NCI-H1436 treated with DMSO at 0.1 percent for 48 hours (cell line): ENCODE data around the gene TTLL10.
A peak's percentile ranks its signal among the peaks of the same experiment; 100 is the strongest.

Source experiments
- DNase-seq: peaks from one replicate; lab custom pipeline; 2025; lab: John Stamatoyannopoulos, UW

Gene TTLL10

DNA sequence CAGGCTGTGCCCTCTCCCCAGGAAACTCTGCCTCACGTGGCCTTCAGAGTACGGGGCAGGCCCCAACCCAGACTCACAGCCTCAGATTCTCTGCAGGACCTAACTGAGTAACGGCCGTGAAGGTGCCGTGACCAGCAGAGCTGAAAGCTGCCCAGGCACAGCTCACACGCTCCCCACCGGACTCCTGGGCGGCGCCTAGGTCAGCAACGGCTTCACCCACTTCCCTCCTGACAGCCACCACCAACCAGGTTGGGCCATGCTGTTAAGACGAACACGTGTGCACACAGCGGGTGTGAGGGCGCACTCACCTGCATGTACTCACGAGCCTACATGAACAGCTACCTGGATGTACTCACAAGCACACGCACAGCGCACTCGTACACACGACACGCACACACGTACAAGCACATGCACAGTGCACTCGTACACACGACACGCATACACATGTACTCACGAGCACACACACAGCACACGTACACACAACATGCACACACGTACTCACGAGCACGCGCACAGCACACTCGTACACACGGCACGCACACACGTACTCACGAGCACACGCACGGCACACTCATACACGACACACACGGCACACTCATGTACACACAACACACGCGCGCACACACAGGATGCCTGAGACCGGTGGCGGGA is 49.0 kb downstream of the TTLL10 start:
- DNase-seq: no peak

DNA sequence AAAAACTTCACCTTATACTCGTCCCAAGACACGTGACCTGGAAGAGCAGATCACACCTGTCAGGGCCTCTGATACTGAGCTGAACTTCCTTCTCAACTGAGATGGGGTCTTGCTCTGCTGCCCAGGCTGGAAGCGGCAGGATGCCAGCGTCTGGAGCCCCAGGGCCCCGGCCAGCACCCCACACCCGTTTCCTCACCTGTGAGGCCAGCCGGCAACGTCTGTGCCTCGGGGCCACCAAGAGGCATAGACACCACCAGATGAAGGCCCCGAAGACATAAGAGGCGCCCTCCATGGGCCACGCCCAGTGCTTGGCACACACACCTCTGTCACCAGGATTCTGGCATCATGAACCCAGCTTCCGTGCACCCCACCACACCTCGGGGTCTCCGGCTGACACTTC is 49.6 kb downstream of the TTLL10 start:
- no peak for DNase-seq

DNA sequence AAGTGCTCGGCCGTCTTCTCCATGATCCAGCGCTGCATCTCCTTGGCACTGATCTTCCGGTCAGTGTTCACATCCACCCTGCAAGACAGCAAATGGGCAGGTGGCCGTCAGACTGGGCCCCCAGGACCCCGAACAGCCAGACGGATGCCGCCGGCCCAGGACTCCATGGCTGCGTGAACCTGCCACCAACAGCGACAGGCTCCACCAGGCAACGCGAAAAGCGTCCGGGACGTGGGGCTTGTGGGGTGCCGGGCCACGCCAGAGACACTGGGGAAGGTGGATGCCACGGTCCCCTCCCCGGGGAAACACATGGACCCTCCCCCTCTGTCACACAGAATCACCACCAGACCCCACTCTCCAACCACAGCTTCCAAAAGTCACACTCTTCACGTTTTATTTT is 50.2 kb downstream of the TTLL10 start:
- DNase-seq: no peak

DNA sequence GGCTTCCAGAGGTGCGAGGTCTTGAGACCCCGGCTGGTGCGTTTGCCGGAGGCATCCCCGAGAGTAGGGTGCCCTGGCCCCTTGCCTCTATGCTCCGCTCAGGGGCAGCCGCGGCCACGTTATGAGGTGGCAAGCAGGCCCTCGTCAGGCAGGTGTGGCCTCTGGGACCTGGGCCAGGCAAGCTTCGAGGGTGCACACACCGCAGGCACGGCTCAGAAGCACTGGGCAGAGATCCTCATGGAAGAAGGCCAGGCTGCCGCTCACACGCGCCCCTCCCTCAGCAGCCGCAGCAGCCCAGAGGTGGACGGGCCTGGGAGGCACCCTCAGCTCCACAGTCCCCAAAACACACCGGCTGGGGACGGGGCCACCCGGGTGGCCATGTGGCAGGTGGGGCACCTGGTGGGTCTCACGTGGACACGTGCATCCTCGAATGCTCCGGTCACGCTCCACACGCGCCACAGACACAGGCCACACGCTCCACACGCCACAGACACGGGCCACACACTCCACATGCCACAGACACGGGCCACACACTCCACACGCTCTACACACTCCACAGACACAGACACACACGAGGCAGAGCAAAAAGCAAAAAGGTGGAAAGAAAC is 51.7 kb downstream of the TTLL10 start:
- no peak for DNase-seq

DNA sequence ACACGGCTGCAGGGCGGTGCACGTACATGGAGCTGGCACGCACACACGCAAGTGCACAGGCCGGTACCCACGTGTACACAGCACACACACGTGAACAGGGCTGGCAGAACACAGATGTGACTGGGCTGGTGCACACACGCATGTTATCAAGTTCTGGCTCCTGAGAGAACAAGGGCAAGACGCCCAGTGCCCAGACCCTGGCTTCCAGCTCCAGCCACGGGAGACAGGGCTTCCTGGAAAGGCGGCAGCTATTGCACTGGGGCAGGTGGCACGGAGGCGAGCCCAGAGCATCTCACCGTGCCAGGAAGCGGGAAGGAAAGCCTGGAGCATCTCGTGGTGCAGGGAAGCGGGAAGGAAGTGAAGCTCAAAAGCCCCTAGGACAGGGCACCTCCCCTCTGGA is 52.2 kb downstream of the TTLL10 start:
- no peak for DNase-seq

DNA sequence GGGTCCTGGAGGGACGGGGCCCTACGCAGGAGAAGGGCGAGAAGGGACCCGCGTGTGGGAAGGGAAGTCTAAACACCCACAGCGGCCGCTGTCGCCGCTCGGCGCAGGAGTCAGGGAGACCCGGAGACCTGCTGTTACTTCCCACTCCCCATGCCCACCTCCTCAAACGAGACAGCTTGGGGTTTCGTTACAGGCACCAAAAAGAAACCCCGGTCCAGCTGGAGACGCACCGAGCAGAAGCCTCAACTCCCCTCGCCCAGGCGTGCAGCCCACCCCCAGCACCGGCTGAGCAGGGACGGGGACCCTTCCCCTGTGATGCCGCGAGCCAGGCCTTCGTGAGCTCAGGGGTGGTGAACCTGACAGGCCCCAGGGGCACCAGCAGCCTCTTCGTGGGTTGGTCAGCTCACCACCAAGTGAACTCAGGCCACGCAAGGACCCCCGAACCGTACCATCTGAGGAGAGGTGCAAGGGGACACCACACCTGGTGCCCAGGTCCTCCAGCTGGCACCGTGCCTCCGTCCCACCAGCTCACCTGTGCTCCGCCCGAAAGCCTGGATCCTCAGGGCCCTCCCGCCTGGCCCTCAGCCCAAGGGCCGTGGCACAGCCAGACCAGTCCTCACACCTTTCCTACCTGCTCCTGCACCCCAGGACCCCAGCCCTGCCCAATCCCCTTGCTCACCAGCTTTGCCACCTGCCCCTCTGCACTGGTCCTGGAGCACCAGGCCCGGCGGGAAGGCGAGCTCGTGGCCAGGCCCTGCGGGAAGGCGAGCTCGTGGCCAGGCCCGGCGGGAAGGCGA is 53.1 kb downstream of the TTLL10 start:
- no peak for DNase-seq

DNA sequence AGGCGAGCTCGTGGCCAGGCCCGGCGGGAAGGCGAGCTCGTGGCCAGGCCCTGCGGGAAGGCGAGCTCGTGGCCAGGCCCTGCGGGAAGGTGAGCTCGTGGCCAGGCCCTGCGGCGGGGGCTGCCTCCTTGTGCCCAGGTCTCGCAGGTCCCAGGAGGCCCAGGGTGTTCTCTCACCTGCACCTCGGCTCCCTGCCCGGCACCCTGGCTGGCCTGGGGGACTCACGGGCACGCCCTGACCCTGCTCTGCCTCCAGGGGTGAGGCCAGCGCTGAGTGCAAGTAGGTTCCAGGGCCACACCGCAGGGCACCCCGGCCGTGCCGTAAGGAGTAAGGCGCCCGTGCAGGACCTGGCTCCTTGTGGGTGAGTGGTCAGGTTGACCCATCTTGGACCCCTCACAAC is 53.7 kb downstream of the TTLL10 start:
- no peak for DNase-seq

DNA sequence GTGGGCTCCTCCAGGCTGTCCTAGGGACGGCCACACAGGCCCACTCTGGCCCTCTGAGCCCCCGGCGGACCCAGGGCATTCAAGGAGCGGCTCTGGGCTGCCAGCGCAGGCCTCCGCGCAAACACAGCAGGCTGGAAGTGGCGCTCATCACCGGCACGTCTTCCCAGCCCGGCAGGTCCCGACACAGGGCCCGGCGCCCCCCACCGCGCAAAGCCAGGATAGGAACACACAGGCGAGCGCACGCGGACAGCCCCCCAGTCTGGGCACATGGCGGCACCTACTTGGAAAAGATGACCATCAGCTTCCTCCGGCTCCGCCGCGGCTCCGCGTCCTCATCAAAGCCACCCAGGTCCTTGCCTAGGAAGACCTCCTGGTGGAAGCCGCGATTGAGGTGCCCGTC is 54.5 kb downstream of the TTLL10 start:
- DNase-seq: no peak

DNA sequence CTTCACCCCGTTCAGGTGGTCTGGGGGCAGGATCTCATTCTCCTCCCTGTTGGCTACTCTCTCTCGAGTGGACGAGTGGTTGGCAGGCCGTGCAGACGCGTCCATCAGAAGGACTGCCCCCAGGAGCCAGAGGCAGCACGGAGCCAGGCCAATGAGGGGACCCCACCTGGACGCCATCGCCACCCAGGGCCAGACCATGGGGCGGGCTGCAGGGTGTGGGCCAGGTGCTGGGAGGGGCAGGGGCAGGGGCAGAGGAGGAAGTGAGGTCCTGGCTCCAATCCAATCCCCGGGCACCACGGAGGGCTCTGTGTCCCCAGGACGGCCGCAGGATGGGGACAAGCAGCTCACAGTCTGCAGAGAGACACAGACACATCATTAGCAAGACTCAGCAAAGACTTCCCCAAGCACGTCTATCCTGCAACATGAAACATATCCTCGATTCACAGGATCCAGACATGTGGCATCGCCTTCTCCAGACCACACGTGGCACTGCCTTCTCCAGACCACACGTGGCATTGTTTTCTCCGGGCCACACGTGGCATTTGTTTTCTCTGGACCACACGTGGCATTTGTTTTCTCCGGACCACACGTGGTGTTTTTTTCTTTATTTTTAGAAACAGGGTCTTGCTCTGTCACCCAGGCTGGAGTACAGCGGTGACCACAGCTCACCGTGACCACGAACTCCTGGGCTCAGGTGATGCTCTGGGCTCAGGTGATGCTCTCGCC is 55.1 kb downstream of the TTLL10 start:
- DNase-seq: no peak

DNA sequence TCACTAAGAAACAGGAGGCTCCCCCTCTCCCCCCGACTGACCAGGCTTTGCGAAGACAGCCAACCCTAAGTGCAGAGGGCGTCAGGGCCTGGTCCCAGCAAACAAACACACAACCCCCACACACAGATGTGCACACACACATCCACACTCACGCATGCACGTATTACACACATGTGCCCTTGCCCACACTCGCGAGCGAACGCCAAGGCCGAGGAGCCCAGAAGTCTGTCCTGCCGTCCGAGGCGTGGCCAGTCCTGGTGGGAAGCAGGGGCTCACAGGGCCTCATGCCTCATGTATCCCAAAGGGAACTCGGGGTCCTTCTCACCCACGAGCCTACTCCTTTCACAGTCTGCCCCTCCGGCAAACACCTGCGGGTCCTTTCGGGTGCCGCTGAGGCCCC is 56.1 kb downstream of the TTLL10 start:
- no peak for DNase-seq

DNA sequence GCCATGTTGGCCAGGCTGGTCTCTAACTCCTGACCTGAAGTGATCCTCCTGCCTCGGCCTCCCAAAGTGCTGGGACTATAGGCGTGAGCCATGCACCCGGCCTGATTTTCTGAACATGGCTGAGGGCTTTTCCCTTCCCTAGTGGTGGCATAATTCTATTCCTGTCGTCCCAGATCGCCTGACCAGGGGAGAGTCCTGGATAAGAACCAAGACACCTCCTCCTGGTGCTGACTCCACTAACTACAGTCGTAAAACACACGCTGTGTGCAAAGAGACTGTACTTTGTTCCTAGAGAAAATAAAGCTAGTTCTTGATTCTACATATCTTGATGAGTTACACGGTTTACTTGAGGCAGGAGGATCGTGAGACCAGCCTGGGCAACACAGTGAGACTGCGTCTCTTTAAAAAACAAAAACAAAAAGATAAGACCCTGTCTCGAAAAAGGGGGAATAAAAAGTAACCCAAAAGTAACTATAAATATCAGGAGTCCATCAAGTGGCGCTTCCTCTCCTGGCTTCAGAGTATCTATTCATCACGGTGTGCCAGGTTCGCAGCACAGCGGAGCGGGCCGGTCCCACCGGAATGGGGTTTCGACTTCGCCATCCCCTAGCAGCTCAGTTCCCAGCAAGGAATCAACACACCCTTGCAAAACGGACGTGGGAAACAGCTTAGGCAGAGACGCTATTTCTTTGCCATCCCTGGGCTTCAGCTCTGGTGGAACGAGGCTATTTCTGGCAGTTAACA is 57.1 kb downstream of the TTLL10 start:
- DNase-seq: no peak

DNA sequence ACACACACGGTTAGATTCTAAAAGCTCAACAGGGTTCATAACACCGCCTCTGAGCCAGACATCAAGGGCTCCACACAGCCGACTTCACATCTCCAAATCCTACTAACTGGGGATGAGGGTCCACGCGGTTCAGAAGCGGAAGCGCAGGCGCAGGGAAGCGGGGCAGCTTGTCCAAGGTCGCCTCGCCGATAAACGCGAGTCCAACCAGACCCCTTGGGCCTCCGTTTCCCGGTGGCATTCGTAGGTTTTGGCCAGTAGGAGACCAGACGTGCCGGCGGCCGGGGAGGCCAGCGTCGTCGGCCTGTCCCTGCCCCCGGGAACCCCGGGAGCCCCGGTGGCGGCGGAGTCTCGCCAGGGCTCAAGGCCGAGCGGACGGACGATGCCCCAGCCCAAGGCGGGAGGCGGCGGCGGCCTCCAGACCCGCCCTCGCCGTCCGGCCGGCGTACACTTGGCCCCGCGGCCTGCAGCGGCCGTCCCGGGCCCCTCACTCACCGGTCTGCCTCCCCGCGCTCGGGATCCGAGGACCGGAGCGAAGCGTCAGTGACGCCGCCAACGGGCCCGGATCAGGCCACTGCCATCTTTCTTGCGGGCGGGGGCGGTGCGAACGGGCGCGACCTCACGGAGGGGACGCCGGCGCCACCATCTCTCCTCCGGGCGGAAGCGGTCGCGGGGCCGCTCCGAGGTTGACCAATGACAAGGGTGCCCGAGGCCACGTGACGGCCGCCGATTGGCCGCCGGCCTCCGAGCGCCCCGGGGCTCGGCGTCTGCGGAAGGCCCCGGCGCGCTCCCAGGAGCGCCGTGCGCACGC is 57.9 kb downstream of the TTLL10 start, which contains the start of gene SDF4:
SDF4 (minus strand) TSS at position 602 of the 808 bp plus-strand sequence. CDS start 3,229 bp downstream, outside the sequence.
- peak; percentile 58 for DNase-seq

DNA sequence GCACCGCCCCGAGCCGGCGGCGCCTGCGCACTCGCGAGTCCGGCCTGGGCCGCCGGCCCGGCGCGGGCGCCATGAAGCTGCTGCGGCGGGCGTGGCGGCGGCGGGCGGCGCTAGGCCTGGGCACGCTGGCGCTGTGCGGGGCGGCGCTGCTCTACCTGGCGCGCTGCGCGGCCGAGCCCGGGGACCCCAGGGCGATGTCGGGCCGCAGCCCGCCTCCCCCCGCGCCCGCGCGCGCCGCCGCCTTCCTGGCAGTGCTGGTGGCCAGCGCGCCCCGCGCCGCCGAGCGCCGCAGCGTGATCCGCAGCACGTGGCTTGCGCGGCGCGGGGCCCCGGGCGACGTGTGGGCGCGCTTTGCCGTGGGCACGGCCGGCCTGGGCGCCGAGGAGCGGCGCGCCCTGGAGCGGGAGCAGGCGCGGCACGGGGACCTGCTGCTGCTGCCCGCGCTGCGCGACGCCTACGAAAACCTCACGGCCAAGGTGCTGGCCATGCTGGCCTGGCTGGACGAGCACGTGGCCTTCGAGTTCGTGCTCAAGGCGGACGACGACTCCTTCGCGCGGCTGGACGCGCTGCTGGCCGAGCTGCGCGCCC is 58.6 kb downstream of the TTLL10 start, which contains the start of gene B3GALT6:
B3GALT6 (plus strand) TSS at position 30 of the 588 bp plus-strand sequence; CDS start at position 72, 42 bp downstream.
- DNase-seq: no peak

DNA sequence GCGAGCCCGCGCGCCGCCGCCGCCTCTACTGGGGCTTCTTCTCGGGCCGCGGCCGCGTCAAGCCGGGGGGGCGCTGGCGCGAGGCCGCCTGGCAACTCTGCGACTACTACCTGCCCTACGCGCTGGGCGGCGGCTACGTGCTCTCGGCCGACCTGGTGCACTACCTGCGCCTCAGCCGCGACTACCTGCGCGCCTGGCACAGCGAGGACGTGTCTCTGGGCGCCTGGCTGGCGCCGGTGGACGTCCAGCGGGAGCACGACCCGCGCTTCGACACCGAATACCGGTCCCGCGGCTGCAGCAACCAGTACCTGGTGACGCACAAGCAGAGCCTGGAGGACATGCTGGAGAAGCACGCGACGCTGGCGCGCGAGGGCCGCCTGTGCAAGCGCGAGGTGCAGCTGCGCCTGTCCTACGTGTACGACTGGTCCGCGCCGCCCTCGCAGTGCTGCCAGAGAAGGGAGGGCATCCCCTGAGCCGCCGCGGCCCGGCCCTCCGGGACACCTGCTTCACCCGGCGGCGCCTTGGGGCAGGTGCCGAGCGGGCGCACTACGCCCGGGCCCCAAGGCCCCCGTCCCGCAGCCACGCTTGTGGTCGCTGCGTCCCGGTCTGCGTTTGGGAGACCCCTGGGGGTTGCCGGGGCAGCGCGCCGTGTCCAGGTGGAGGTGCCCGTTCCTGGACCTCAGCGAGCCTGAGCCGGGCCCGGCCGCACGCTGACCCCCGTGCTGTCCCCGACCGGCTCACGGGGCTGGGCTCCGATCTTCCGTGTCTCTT is 59.3 kb downstream of the TTLL10 start:
- no peak for DNase-seq

DNA sequence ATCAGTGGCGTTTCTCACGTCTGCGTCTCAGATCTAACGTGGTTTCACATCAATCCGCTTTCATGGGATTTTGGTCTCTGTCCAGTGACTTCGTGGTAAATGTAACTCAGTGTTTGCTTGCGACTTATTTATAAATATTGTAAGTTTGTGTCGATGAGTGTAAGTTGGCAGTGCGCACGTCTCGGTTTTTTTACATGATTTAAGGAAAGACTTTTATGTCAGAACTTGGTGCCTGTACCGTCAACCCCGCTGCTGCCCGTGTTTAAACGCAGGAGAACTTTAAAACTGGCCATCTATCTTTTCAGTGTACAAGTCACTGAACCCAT is 59.9 kb downstream of the TTLL10 start:
- no peak for DNase-seq

DNA sequence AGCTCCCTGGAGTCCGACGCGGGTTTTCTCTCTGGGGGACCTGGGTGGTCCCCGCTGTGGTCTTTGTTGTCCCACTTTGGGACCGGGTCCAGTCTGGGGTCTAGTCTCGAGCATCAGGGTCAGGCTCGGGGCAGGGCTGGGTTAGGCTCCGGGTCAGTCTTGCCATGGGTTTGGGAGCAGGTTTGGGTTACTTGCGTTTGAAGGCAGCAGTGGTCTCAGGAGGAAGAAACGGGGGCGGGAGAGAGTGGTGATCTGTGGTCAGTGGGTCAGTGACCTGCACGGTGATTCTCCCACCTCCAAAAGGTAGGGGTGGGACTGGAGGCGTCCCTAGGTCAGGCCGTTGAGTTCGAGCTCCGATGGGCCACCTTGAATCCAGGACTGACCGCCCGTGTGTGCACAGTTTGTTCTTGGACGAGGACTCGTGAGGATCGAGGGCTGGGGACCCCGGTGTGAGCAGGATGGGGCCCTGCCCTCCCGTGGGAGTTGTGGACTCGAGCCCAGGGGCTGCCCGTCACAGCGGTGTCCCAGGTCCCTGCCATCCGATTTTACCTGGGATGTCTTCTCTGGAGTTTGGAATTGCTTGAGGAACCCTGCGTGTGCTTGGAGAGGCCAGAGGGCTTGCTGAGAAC is 60.6 kb downstream of the TTLL10 start:
- DNase-seq: no peak

DNA sequence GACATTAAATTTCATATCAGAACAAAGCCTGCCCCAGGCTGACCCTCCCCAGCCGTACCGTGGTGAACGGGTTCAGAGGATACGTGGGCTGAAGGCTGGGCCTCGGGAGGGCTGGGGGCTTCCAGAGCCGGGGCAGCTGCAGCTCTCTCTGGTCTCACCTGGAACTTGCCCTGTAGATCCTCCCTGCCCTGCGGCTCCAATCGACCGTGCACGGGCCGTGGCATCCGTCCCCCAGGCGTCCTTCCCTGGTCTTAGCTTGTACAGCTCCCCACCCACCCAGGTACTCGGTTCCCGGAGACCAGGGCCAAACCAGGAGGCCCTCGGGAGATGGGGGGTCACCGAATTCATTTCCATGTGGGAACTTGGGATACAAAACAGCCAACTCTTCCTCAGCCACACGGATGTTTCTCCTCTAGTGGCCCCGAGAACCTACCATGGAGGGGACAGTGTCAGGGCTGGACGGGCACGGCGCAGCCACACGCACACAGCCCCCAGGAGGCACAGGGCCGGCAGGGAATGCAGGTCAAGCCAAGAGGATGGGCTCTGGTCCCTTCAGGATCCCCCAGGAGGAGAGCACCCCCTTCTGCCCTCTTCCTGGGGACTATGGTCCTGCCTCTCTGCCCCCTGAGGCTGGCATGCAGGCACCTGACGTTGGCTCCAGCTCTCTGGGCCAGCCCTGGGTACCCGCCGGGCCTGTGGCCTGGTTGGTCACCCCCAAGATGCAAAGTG is 61.5 kb downstream of the TTLL10 start:
- no peak for DNase-seq

DNA sequence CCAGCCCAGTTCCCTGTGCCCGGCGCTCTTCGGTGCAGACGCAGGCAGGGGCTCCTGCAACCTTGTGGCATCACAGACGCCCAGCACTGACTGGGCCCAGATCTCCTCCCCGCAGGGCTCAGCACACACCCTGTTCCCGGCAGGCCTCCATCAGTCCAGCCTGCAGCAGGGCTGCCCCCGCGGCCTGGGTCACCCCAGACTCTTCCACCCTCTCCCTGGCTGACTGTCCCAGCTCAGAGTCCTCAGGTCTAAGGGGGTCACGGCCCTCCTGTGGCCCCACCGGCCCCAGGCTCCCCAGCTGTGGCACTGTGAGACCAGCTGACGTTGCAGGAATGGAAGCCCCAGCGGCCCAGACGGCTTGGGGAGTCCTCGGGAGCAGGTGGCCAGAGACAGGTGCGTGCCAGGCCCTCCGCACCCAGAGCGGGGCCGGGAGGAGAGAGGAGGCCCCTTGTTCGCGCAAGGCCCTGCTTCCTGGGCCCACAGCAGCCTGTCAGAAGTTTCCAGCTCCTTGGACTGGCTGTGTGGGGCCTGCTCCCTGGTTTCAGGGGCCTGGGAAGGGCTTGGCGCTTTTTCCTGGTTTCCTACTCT is 62.6 kb downstream of the TTLL10 start:
- DNase-seq: no peak
